Measurements from ENCODE around the gene SBK2.
"Not testable (repeated sequence)": the region's sequence is repeated elsewhere in the genome, so short reads cannot be mapped to it uniquely, and the experiment has no call there.

SBK2 gene

DNA sequence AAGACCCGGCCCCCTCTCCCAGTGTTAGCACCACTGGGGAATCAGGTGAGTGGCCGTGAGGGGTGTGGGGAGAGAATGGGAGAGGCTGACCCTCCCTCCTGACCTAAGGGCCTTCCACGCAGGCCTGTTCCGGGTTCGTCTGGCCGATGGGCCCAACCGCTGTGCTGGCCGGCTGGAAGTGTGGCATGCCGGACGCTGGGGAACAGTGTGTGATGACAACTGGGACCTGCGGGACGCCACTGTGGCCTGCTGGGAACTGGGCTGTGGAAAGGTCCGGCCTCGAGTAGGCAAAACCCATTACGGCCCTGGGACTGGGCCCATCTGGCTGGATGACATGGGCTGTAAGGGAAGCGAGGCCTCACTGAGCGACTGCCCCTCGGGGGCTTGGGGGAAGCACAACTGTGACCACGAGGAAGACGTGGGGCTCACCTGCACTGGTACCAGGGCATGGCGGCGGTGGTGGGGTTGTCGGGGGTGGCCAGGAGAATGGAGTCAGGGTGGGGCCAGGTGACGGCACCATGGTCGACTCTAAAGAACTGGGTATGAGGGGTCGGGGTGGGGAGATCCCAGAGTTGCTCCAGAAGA is 36.5 kb downstream of the SBK2 start:
- no peak for DNase-seq

DNA sequence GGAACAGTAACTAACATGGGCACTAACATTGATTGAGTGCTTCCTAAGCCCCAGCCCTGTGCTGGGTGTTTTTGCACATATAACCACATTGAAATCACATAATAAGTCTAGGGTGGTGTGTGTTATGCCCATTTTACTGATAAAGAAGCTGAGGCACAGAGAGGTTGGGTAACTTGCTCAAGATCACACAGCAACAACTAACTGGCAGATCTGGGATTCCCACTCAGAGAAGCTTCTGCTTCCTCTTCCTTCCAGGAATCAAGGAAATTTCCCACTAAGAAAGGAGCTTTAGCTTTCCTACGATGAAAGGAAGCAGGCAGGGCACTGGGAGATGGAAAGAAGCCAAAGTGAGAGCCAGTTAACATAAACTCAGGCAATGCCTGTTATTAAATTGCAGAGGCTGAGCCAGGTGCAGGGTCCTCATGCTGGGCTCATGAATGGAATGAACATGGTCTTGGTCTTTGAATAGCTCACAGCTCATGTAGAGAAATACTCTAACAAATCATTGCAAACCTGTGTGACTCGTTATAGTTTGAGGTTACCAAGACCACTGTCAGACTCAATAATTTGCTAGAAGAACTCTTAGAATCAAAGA is 38.6 kb downstream of the SBK2 start:
- DNase-seq, result no peak

DNA sequence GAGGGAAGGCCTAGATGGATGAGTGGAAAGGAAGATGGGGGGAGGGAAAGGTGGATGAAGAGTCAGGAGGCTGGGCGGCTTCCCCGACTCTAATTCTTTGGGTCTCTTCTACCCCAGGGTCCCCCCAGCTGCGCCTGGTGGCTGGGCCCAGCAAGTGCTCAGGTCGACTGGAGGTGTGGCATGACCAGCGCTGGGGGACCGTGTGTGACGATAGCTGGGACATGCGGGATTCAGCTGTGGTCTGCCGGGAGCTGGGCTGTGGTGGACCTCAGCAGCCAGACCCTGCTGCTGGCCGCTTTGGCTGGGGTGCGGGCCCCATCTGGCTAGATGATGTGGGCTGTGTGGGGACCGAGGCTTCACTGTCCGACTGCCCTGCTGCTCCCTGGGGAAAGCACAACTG is 39.2 kb downstream of the SBK2 start:
- DNase-seq, result no peak

- not testable (repeated sequence) for DNase-seq
Measured at GRCh38 chr19:55496820-55497219, 40.1 kb downstream of the SBK2 start.

GRCh38 chr19:55495646-55496349 is 41.1 kb downstream of the SBK2 start:
- no peak for DNase-seq

DNA sequence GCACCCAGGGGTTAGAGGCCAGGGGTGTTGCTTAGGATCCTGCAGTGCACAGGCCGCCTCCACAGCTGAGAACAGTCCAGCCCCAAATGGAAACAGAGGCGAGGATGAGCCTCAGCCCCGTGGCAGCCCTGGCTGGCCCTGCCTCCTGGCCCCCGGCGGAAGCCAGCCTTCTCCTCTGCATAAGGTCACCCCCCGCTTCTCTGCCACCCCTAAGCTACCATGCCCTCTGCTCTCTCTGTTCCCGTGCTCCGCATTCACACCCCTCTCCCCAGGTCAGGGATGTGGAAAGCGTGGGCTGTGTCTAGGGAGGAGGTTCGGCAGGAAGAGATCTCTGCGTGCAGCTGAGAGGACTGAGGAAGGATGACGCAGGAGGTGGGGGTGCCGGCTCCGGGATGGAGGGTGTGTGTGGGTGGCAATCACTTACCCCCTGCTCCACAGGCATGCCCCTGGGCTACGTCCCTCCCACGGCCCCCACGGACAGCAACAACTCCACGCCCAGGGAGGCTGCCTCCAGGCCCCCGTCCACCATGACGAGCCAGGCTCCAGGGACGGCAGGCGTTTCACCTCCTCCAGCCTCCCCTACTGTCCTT is 42.7 kb downstream of the SBK2 start:
- DNase-seq, result no peak

DNA sequence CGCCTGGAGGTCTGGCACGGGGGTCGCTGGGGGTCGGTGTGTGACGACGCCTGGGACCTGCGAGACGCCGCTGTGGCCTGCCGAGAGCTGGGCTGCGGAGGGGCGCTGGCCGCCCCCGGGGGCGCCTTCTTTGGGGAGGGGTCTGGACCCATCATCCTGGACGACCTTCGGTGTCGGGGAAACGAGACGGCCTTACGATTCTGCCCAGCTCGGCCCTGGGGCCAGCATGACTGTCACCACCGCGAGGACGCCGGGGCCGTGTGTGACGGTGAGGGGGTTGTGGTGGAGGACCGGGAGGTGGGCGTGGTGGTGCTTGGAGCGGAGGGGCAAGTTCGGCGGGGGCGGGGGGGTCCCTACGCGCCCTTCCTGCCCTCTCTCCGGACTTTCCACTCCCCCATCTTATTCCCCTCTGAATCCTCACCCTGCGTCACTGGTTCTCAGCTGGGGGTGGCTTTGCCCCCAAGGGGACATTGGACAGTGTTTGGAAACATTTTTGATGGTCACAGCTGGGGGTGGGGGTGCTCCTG is 43.2 kb downstream of the SBK2 start:
- DNase-seq, result no peak

- DNase-seq, result no peak
Measured at GRCh38 chr19:55493052-55493644, 43.8 kb downstream of the SBK2 start.

GRCh38 chr19:55492362-55492944 is 44.5 kb downstream of the SBK2 start:
- no peak for DNase-seq

GRCh38 chr19:55491546-55492360 is 45.2 kb downstream of the SBK2 start:
- no peak for DNase-seq

- no peak for DNase-seq
Measured at GRCh38 chr19:55490478-55491432, 46.2 kb downstream of the SBK2 start.

DNA sequence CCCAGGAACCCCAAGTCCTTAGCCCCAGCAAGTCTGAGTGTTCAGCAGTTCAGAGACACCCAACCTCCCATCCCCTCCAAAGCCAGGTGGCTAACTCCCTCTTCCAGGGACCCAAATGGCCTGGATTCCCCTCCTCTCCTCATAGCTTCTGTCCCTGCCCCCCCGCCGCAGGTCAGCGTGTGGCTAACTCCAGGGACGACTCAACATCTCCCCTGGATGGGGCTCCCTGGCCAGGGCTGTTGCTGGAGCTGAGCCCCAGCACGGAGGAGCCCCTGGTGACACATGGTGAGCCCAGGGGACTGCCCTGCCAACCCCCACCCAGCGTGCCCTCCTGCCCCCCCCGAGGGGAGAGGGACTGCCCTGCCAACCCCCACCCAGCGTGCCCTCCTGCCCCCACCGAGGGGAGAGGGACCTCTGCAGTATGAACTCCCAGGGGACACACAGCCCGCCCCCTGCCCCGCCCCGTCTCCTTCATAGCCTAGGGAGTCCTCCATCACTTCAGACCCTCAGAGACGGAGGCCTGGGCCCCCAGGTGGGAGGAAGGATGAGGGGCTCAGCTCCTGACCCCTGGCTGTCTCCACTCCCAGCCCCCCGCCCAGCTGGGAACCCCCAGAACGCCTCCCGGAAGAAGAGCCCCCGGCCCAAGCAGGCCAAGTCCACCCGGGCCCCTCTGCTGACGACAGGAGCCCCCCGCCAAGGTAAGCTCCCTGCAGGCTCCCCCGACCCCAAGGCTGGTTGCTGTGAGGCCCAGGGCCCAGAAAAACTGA is 47.0 kb downstream of the SBK2 start:
- no peak for DNase-seq

DNA sequence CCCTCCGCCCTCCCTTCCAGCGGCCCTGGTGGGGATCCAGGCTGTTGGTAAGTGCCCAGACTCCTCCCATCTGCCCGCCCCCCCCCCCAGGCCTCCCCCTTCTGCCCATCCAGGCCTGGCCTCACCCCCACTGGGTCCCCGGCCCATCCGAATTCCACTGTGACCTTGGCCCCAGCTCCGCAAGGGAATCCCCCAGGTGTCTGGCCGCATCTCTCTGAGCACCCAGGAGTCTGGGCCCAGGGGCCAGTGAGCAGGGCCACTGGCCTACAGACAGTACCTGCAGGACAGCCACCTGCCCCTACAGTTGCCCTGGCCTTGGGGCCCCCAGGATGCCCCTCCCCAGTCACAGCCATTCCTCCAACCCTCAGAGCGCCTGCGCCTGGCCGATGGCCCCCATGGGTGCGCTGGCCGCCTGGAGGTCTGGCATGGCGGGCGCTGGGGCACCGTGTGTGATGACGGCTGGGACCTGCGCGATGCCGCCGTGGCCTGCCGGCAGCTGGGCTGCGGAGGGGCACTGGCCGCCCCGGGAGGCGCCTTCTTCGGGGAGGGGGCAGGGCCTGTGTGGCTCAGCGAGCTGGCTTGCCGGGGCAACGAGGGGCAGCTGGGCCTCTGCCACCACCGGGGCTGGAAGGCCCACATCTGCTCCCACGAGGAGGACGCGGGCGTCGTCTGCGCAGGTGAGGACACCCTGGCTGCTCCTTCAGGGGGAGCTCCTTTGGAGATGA is 47.8 kb downstream of the SBK2 start:
- DNase-seq, result no peak

GRCh38 chr19:55487924-55488687 is 48.8 kb downstream of the SBK2 start, which contains the start of gene SSC5D:
Gene SSC5D (plus strand): TSS chr19:55488436. CDS start chr19:55488590, 154 bp downstream.
- peak; percentile 24 for DNase-seq

GRCh38 chr19:55486971-55487923 is 49.7 kb downstream of the SBK2 start:
- no peak for DNase-seq

DNA sequence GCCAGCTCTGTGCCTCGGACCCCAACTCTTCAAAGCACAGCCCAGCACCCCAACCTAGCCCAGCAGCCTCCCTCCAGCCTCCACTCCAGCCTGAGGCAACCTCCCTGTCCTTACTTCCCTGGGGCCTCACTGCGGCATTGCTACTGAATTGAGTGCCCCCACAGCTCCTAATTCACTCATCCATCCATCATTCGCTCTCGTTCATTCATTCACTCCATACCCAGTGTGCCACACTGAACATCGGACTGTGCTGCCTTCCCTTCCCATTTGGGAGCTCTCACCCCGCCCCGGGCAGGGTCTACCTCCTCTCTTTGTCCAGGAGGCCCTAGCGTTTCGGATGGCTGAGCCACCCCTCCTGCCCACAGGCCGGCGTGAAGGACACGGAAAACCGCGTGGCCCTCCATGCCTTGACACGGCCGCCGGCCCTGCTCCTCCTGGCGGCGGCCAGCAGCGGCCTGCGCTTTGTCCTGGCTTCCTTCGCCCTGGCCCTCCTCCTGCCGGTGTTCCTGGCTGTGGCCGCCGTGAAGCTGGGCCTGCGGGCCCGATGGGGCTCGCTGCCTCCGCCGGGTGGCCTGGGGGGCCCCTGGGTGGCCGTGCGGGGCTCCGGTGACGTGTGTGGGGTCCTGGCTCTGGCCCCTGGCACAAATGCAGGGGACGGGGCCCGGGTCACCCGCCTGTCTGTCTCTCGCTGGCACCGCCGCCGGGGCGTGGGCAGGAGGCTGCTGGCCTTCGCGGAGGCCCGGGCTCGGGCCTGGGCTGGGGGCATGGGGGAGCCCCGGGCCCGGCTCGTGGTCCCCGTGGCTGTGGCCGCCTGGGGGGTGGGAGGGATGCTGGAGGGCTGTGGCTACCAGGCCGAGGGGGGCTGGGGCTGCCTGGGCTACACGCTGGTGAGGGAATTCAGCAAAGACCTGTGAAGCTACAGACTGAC is 50.6 kb downstream of the SBK2 start:
- no peak for DNase-seq
